Mesothelial cell of epicardium (in vitro differentiated cells): Measurements from ENCODE around the gene ELAC1. TPM values are rescaled to one million over a fixed set of nuclear protein-coding genes. Genes with fewer than 3 reads are reported as not detected.

Source experiments
- DNase-seq, 2 experiments: peaks; one replicate each; pipeline ENCODE4 v3.0.0; 2021; ENCODE audit warnings: low spot score in 2 of 2; ENCODE audit not compliant: unreplicated experiment in 2 of 2
- H3K27ac Mint-ChIP-seq: 2 replicates; pipeline ENCODE4 v1.8.0; 2021; ENCODE audit warnings: mixed read lengths
- H3K27me3 Mint-ChIP-seq: 2 replicates; pipeline ENCODE4 v1.8.0; 2021; ENCODE audit warnings: low read depth, mixed read lengths
- H3K36me3 Mint-ChIP-seq: 2 replicates; pipeline ENCODE4 v1.8.0; 2021; ENCODE audit warnings: mixed read lengths
- H3K4me1 Mint-ChIP-seq: 2 replicates; pipeline ENCODE4 v1.8.0; 2021; ENCODE audit warnings: mixed read lengths
- H3K4me3 Mint-ChIP-seq: 2 replicates; pipeline ENCODE4 v1.8.0; 2021; ENCODE audit warnings: mild to moderate bottlenecking, moderate library complexity, mixed read lengths
- H3K9me3 Mint-ChIP-seq: 2 replicates; pipeline ENCODE4 v1.8.0; 2021; ENCODE audit warnings: mixed read lengths
- total RNA-seq: library from RNA; stranded (reverse); gene quantifications from 3 replicates; pipeline ENCODE4 v1.2.1, GENCODE V29; 2021
- TF ChIP-seq, protein P1 (sequence below): fragments of 200-600 bp; sonication (generic); IDR thresholded peaks from one replicate; pipeline ENCODE4 v1.5.0; 2021; ENCODE audit warnings: antibody characterized with exemption; ENCODE audit not compliant: unreplicated experiment

Gene ELAC1
- total RNA-seq, 1 donor from 2014 or later: 8.2 TPM

DNA sequence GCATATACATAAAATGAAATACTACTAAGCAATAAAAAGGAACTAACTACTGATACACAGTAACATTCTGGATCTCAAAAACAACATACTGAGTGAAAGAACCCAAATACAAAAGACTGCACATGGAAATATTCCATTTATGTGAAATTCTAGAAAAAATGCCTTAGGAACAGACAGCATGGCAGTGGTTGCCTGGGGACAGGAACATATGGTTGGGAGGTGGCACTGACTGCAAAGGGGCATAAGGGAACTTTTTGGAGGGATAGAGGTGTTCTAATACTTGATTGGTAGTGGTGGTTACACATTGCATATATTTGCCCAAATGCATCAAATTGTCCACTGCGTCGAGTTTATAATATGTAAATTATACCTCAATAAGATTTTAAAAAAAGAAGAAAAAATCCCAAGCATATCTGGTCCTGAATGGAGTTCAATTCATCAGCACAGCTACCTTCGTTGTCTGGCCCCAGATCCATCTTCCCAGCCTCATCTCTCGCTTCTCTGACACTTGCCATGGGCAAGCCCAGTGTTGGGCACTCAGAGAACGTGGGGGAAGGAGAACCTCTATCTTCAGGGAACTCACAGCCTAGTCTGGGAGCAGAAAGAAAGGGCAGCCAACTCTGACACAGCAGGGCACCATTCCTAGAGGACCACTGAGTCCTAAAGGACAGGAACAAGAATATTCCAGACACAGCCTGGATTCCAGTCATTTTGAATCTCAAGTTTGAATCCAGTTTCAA, 53.6 kb downstream of the ELAC1 start:
- peaks cover 9% of the 10 kb centered on the region for H3K36me3 Mint-ChIP-seq
- TF ChIP-seq, protein P1, sequence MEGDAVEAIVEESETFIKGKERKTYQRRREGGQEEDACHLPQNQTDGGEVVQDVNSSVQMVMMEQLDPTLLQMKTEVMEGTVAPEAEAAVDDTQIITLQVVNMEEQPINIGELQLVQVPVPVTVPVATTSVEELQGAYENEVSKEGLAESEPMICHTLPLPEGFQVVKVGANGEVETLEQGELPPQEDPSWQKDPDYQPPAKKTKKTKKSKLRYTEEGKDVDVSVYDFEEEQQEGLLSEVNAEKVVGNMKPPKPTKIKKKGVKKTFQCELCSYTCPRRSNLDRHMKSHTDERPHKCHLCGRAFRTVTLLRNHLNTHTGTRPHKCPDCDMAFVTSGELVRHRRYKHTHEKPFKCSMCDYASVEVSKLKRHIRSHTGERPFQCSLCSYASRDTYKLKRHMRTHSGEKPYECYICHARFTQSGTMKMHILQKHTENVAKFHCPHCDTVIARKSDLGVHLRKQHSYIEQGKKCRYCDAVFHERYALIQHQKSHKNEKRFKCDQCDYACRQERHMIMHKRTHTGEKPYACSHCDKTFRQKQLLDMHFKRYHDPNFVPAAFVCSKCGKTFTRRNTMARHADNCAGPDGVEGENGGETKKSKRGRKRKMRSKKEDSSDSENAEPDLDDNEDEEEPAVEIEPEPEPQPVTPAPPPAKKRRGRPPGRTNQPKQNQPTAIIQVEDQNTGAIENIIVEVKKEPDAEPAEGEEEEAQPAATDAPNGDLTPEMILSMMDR: no peak
- H3K9me3 Mint-ChIP-seq: peaks cover 5% of the 10 kb centered on the region
- H3K27me3 Mint-ChIP-seq: no peaks in the 10 kb centered on the region
- no peaks in the 10 kb centered on the region for H3K4me1 Mint-ChIP-seq
- DNase-seq: no peak
- H3K4me3 Mint-ChIP-seq: no peak overlapping the region
- H3K27ac Mint-ChIP-seq: no peak overlapping the region

DNA sequence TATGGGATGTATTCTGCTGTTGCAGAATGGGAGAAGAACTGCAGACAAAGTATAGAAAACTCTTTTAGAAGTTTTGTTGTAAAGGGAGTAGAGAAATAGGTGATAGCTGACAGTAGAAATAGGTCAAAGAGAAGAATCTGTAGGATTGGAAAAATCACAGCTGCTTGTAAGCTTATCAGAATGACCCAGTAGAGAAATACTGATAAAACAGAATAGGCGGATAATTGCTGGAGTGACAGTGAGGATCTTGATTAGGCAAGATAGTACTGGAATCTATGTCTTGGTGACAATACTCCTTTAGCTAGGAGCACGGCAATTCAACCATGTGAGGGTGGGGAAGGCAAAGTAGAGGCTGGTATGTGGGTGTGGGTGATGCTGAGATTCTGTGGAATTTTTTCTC, 57.7 kb downstream of the ELAC1 start:
- peaks cover 17% of the 10 kb centered on the region for H3K4me1 Mint-ChIP-seq
- peaks cover 11% of the 10 kb centered on the region for H3K36me3 Mint-ChIP-seq
- DNase-seq: no peak
- H3K27me3 Mint-ChIP-seq: no peaks in the 10 kb centered on the region
- no peak overlapping the region for H3K27ac Mint-ChIP-seq
- TF ChIP-seq, protein P1: no peak
- peaks cover 5% of the 10 kb centered on the region for H3K9me3 Mint-ChIP-seq
- H3K4me3 Mint-ChIP-seq: no peak overlapping the region

DNA sequence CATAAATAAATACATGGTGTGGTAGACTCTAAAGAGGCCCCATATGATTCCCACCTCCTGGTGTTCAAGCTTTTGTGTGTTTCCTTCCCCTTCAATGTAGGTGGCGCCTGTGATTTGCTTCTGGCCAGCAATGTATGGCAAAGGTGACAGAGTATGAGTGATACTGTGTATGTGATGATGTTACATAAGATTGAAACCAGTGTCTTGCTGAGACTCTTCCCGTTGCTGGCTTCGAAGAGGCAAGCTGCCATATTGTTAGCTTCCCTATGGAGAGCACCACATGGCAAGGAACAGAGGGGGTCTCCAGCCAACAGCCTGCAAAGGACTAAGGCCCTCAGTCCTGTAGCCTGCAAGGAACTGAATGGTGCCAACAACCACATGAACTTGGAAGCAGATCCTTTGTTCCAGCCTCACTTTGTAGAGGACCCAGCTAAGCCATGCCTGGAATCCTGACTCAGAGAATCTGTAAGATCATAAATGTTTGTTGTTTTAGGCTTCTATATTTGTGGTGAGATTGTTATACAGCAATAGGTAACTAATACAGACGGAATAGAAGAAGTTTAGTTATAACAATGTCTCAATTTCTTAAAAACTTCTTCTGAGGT, 60.5 kb downstream of the ELAC1 start:
- Mint-ChIP-seq H3K4me1 (peaks cover 37% of the 10 kb centered on the region), H3K36me3 (peaks cover 9% of the 10 kb centered on the region), H3K4me3 (peak overlapping the region; percentile 91), H3K9me3 (peaks cover 4% of the 10 kb centered on the region), H3K27ac (peak overlapping the region; percentile 100), H3K27me3 (no peaks in the 10 kb centered on the region)
- TF ChIP-seq, protein P1: no peak
- DNase-seq: no peak

DNA sequence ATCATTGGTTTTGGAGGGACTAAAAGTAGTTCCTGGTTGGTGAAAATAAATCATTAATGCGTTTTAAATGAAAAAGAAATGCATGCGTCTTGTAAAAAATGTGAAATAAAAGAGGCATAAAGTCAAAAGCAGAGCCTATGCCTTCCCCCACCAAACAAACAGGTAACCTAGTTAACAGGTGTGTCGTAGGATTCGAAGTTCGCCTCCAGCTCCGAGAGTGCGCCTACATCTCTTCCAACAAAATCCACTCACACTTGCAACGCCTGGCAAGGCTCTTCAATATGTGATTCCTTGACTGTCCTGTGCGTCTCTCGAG, 61.5 kb downstream of the ELAC1 start:
- peaks cover 41% of the 10 kb centered on the region for H3K4me1 Mint-ChIP-seq
- no peaks in the 10 kb centered on the region for H3K9me3 Mint-ChIP-seq
- peaks cover 8% of the 10 kb centered on the region for H3K36me3 Mint-ChIP-seq
- TF ChIP-seq, protein P1: no peak
- H3K4me3 Mint-ChIP-seq: peak overlapping the region; percentile 91
- H3K27ac Mint-ChIP-seq: peak overlapping the region; percentile 100
- no peaks in the 10 kb centered on the region for H3K27me3 Mint-ChIP-seq
- DNase-seq: no peak

DNA sequence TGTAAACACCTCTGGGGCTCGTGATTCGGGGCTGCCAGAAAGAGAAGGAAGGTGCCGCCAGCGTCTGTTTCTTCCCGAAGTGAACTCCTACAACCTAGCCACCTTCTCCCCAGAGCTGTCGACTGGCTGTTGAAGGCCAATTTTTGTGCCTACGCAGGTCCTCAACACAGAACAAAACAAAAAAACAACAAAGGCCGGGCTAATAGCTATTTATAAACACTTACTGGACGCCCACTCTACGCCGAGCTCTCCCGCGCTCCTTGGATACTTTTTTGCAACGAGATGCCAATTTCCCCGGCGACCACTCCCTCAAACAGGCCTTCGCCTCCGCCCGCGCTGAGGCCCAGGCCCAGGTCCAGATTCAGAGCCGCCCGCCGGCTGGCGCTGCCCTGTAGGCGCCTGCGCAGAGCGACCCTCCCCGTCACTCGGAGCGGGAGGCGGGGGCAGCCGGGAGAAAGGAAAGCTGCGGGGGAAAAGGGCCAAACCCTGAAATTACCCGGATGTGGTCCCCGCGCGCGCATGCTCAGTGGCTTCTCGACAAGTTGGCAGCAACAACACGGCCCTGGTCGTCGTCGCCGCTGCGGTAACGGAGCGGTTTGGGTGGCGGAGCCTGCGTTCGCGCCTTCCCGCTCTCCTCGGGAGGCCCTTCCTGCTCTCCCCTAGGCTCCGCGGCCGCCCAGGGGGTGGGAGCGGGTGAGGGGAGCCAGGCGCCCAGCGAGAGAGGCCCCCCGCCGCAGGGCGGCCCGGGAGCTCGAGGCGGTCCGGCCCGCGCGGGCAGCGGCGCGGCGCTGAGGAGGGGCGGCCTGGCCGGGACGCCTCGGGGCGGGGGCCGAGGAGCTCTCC, 62.1 kb downstream of the ELAC1 start, which contains the start of gene SMAD4:
TSS of gene SMAD4 (plus strand) at position 520 of the 843 bp plus-strand sequence. CDS start 16,834 bp downstream, outside the sequence.
- Mint-ChIP-seq H3K4me3 (peak within 1 kb of the TSS; percentile 95), H3K36me3 (peaks cover 14% of the 10 kb centered on the region), H3K9me3 (no peaks in the 10 kb centered on the region), H3K27ac (peak within 1 kb of the TSS; percentile 100), H3K27me3 (no peaks in the 10 kb centered on the region), H3K4me1 (peaks cover 44% of the 10 kb centered on the region)
- DNase-seq: peak; percentile 97 to 100
- TF ChIP-seq, protein P1: no peak
